AG04449 (cell line): ENCODE data around the gene OR10T2.
"Not testable (repeated sequence)": the region's sequence is repeated elsewhere in the genome, so short reads cannot be mapped to it uniquely, and the experiment has no call there.

Source experiments
- CTCF ChIA-PET: fragments of 350-600 bp; formaldehyde crosslinking; extraction: SDS; loops from one replicate; lab custom pipeline; 2021; ENCODE audit warnings: antibody characterized with exemption; lab: Yijun Ruan, JAX
- POLR2A ChIA-PET: fragments of 400-600, 350-600 bp; formaldehyde crosslinking; extraction: SDS; loops from one replicate; lab custom pipeline; 2020; ENCODE audit warnings: antibody characterized with exemption, inconsistent platforms; lab: Yijun Ruan, JAX
- DNase-seq: peaks from one replicate; pipeline ENCODE4 v3.0.0-alpha.2; 2010; ENCODE audit warnings: low read depth, low spot score
- H3K4me3 ChIP-seq: 2 replicates; pipeline ENCODE4 v1.5.1; 2011; ENCODE audit warnings: low read depth, mild to moderate bottlenecking, control low read depth, low read length
- TF ChIP-seq, protein P1 (sequence below): IDR thresholded peaks from one replicate; pipeline ENCODE4 v1.5.1; 2011; ENCODE audit warnings: mild to moderate bottlenecking, moderate library complexity, low read length, control low read depth, inconsistent platforms; ENCODE audit not compliant: insufficient read depth; ENCODE audit errors: missing control alignments

OR10T2 gene

DNA sequence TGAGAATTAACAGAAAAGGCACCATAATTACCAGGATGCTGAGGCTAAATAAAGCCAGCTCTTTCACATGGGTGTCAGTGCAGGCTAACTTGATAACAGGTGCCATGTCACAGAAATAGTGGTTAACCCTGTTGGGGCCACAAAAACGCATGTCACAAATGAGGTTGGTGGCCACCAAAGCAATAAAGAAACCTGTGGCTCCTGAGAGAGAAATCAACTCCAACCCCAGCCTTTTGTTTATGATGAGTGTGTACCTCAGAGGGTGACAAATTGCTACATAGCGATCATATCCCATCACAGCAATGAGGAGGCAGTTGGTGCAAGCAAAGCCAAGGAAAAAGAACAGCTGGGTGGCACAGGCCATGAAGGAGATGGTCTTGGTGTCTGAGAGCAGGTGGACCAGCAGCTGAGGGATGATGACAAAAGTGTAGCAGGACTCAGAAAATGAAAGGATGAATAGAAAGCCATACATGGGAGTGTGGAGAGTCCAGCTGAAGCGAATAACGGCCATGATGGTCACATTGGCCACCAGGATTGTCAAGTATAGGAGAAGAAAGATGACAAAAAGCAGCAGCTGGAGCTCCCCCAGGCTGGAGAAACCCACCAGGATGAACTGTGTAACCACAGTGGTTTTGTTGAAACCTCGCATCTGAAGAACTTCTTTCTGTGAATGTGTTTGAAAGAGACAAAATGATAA is at the start of gene OR10T2:
OR10T2 (minus strand) TSS at position 649 of the 697 bp plus-strand sequence; CDS start at position 649, 0 bp downstream.
- POLR2A ChIA-PET, result no interaction called here
- CTCF ChIA-PET, result no interaction called here
- no peak for DNase-seq

DNA sequence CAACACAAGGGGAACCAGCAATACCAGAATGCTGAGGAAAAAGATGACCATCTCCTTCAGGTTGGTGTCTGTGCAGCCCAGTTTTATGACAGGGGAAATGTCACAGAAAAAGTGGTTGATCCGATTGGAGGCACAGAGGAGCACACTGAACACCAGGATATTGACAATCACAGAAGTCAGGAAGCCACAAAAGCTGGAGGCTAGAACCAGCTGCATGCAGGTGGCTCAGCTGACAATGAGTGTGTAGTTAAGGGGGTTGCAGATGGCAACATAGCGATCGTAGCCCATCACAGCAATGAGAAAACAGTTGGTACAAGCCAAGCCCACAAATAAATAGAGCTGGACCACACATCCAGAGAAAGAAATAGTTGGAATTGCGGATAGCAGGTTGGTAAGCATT is 46.1 kb upstream of the OR10T2 start:
- ChIA-PET CTCF (no interaction called here), POLR2A (no interaction called here)
- DNase-seq, result no peak
- H3K4me3 ChIP-seq, result no peak overlapping the region
- TF ChIP-seq, protein P1, sequence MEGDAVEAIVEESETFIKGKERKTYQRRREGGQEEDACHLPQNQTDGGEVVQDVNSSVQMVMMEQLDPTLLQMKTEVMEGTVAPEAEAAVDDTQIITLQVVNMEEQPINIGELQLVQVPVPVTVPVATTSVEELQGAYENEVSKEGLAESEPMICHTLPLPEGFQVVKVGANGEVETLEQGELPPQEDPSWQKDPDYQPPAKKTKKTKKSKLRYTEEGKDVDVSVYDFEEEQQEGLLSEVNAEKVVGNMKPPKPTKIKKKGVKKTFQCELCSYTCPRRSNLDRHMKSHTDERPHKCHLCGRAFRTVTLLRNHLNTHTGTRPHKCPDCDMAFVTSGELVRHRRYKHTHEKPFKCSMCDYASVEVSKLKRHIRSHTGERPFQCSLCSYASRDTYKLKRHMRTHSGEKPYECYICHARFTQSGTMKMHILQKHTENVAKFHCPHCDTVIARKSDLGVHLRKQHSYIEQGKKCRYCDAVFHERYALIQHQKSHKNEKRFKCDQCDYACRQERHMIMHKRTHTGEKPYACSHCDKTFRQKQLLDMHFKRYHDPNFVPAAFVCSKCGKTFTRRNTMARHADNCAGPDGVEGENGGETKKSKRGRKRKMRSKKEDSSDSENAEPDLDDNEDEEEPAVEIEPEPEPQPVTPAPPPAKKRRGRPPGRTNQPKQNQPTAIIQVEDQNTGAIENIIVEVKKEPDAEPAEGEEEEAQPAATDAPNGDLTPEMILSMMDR, result no peak

More for the DNA sequence above, at the start of gene OR10T2:
- TF ChIP-seq, protein P1, result no peak
- no peak within 1 kb of the TSS for H3K4me3 ChIP-seq

DNA sequence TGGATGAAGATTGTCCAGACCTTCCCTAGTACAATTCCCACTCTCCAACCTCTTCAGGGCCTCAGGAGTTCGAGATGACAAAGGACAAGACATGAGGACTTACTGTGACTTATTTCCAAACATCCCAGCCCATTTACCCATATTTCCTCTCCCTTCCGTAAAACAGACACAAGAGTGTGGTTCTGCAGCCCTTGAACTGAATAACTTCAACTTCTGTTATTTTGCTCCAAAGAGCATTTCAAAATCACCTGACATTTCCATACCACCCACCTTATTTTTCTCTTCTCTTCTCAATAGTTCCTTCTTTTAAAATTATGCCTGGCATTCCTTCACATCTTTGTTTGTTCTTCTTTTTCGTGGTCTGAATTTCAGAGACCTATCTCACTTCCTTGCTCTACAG is 35.5 kb upstream of the OR10T2 start:
- CTCF ChIA-PET, result no interaction called here

DNA sequence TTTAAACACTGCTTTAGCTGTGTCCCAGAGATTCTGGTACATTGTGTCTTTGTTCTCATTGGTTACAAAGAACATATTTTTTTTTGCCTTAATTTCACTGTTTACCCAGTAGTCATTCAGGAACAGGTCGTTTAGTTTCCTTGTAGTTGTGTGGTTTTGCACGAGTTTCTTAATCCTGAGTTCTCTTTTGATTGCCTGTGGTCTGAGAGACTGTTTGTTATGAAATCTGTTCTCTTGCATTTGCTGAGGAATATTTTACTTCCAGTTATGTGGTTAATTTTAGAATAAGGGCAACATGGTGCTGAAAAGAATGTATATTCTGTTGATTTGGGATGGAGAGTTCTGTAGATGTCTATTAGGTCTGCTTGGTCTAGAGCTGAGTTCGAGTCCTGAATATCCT is 30.9 kb upstream of the OR10T2 start:
- H3K4me3 ChIP-seq, CTCF ChIA-PET, POLR2A ChIA-PET, DNase-seq: not testable (repeated sequence)

More for the DNA sequence above, 35.5 kb upstream of the OR10T2 start:
- no peak overlapping the region for H3K4me3 ChIP-seq
- no peak for DNase-seq
- TF ChIP-seq, protein P1, result no peak
- POLR2A ChIA-PET, result no interaction called here

DNA sequence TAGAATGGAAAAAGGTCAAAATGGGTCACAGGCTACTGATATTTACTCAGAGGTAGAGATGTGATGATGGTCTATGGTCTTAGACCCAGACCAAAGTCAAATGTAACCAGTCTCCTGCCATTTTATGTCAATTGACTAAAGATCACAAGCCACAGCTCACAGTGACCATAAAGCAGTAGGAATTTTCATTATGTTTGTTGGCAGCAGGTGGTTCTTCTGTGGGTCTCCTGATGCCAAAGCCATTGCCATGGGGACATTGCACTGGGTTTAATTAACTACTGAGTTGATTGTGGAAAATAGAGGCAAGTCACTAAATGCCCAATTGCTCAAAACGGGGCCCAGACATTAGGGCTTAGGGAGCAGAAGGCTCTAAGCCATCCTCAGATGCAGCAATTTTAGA is 26.9 kb upstream of the OR10T2 start, which contains the start of gene OR10K2:
OR10K2 (minus strand) TSS at position 101 of the 400 bp plus-strand sequence. CDS start 5,371 bp downstream, outside the sequence.
- ChIA-PET POLR2A (no interaction called here), CTCF (no interaction called here)
- DNase-seq, result no peak
- no peak within 1 kb of the TSS for H3K4me3 ChIP-seq
- TF ChIP-seq, protein P1, result no peak

DNA sequence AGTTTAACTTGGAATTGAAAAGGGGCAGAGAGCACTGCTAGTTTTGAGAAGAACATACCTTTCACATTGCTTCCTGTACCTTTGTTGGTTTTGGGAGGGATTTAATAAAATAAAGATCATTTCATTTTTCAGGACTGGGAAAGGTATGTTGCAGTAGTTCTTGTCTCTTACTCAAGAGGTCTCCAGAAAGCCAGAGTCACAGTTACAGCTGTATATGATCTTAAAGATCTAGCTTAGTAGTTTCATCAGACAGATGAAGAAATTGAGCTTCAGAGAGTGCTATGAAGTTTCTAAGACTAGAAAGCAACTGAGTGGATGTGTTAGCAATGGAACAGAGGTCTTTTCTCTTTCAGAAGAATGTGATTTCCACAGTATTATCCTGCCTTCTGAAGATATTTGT is 25.8 kb upstream of the OR10T2 start:
- CTCF ChIA-PET, result no interaction called here
- H3K4me3 ChIP-seq, result no peak overlapping the region
- POLR2A ChIA-PET, result no interaction called here
- DNase-seq, result no peak
- TF ChIP-seq, protein P1, result no peak

- no peak for DNase-seq
- TF ChIP-seq, protein P1, result no peak
- CTCF ChIA-PET, result no interaction called here
- no peak overlapping the region for H3K4me3 ChIP-seq
- POLR2A ChIA-PET, result no interaction called here
Measured at GRCh38 chr1:158422212-158422611, 22.9 kb upstream of the OR10T2 start.
